Forelimb muscle (tissue), 1 donor: ENCODE measurements around the gene TRIM2. TPM values are rescaled to one million over a fixed set of nuclear protein-coding genes. Genes with fewer than 3 reads are reported as not detected.

Experiments
- DNase-seq: peaks from one replicate; pipeline ENCODE4 v3.0.0-alpha.2; 2013; ENCODE audit warnings: low read depth
- polyA plus RNA-seq: library from polyadenylated mRNA; unstranded; fragments of 120-200 nt; gene quantifications from one replicate; pipeline ENCODE4 v1.2.1, GENCODE V29; 2013; ENCODE audit not compliant: insufficient read length

TRIM2 gene
- polyA plus RNA-seq, 1 donor, result 19.2 TPM

DNA sequence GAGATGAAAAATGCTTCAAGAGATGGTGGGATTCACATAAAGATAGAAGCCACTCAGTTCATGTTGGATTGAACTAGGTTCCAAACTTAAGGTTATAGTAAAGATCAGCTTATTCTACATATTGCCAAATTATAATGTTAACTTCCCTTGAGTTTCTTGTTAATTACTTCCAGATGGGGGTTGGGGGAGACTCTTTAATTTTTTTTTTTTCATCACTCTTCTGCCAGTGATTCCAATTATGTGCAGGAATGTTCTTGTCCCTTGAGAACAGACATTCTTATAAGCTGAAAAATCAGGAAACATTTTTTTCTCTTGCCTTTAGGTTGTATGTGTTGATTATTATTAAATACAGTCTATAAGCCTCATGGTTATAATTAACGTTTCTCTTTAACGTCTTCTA, 170.2 kb downstream of the TRIM2 start:
- DNase-seq, result no peak

DNA sequence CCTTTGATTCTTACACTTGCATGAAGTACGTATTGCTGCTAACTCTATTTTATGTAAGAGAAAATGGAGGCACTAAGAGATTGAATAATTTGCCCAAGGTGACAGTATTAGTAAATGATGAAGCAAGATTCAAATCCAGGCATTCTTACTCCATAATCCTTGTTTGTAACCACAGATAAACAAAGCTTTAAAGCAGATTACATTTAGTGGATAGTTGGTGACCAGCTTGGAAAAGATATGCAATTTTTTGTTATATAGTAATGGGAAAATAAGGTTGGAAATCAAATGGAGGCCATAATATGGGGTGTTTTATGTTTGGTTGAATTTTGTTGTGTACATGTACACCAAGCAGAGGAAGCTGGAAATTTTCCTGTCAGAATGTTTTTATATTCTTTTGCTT, 171.1 kb downstream of the TRIM2 start:
- no peak for DNase-seq

DNA sequence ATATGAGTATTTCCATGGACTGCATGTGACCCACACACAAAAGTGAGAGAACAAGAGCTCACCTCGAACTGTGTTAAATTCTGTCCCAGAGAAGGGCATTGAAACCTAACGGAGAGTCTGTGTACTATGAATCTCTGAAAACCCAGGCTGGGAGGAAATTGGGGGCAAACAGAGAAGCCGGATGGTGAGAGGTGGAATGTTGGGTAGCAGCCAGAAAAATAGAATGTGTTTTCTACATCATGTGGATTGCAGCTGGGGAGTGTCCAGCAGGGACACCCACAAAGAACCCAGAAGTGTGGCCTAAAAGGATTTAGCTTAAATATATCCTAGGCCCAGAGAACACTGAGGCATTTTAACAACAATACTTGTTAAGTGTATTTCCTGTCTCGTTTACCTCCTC, 178.9 kb downstream of the TRIM2 start:
- DNase-seq, result no peak

DNA sequence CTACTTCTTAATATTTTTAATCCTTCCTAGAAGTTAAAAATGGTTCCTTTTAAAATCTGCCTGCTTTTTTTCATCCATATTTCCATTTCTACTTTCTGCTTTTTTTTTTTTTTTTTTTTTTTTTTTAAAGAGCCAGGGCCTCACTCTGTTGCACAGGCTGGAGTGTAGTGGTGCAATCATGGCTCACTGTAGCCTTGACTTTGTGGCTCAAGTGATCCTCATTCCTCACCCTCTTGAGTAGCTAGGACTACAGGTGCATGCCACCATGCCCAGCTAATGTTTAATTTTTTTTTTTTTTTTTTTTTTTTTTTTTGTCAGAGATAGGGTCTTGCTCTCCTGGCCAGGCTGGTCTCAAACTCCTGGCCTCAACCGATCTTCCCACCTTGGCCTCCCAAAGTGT, 179.9 kb downstream of the TRIM2 start:
- DNase-seq, result no peak

- DNase-seq, result no peak
Observed at GRCh38 chr4:153385784-153386183, 181.5 kb downstream of the TRIM2 start.

- DNase-seq, result no peak
Observed at GRCh38 chr4:153387981-153388380, 183.7 kb downstream of the TRIM2 start.

Other genes with a start within 250 kb of the TRIM2 start
- 3.5 TPM for gene MND1, start 140.2 kb downstream of the TRIM2 start, polyA plus RNA-seq